H9 (cell line): Measurements from ENCODE around the gene HNF1B. TPM values are rescaled to one million over a fixed set of nuclear protein-coding genes. Genes with fewer than 3 reads are reported as not detected.

ENCODE experiments used
- DNase-seq: peaks from one replicate; pipeline ENCODE4 v3.0.0-alpha.2; 2017
- H2AFZ ChIP-seq: one replicate; pipeline ENCODE4 v1.6.1; 2013; ENCODE audit warnings: mild to moderate bottlenecking, low read length, control low read depth, moderate library complexity
- H2AK5ac ChIP-seq: 2 replicates; pipeline ENCODE4 v1.6.1; 2013; ENCODE audit warnings: low read length, control low read depth, mixed read lengths; ENCODE audit not compliant: insufficient read length
- H2BK120ac ChIP-seq: one replicate; pipeline ENCODE4 v1.6.1; 2013; ENCODE audit warnings: low read depth, mild to moderate bottlenecking, low read length, control low read depth, inconsistent platforms; ENCODE audit not compliant: poor library complexity, severe bottlenecking
- H2BK12ac ChIP-seq: 2 replicates; pipeline ENCODE4 v1.6.1; 2013; ENCODE audit warnings: low read length, control low read depth, mixed read lengths, low read depth; ENCODE audit not compliant: insufficient read length
- H2BK15ac ChIP-seq: 2 replicates; pipeline ENCODE4 v1.6.1; 2013; ENCODE audit warnings: low read depth, low read length, control low read depth
- H2BK20ac ChIP-seq: one replicate; pipeline ENCODE4 v1.6.1; 2013; ENCODE audit warnings: low read depth, mild to moderate bottlenecking, low read length, control low read depth, inconsistent platforms; ENCODE audit not compliant: poor library complexity, severe bottlenecking
- H2BK5ac ChIP-seq: 2 replicates; pipeline ENCODE4 v1.6.1; 2013; ENCODE audit warnings: low read length, control low read depth, mixed read lengths; ENCODE audit not compliant: insufficient read length
- H3K14ac ChIP-seq: 2 replicates; pipeline ENCODE4 v1.6.1; 2013; ENCODE audit warnings: low read length, control low read depth; ENCODE audit not compliant: insufficient read depth
- H3K18ac ChIP-seq: 2 replicates; pipeline ENCODE4 v1.6.1; 2013; ENCODE audit warnings: low read depth, mild to moderate bottlenecking, mixed read lengths, low read length, control low read depth; ENCODE audit not compliant: insufficient read length
- H3K23ac ChIP-seq: 2 replicates; pipeline ENCODE4 v1.6.1; 2013; ENCODE audit warnings: low read length, control low read depth, mixed read lengths, low read depth; ENCODE audit not compliant: insufficient read length
- H3K23me2 ChIP-seq: 2 replicates; pipeline ENCODE4 v1.6.1; 2013; ENCODE audit warnings: low read depth, mild to moderate bottlenecking, mixed read lengths, low read length, control low read depth; ENCODE audit not compliant: insufficient read length, poor library complexity, severe bottlenecking
- H3K27ac ChIP-seq: 2 replicates; pipeline ENCODE4 v1.5.1; 2013; ENCODE audit warnings: low read length, control low read depth, mixed read lengths, low read depth; ENCODE audit not compliant: insufficient read length
- H3K27me3 ChIP-seq: 2 replicates; pipeline ENCODE4 v1.6.1; 2013; ENCODE audit warnings: low read length, control low read depth, inconsistent platforms; ENCODE audit not compliant: insufficient read depth
- H3K4ac ChIP-seq: 2 replicates; pipeline ENCODE4 v1.6.1; 2013; ENCODE audit warnings: low read depth, mild to moderate bottlenecking, control low read depth, inconsistent platforms, low read length, moderate library complexity
- H3K4me1 ChIP-seq: 2 replicates; pipeline ENCODE4 v1.6.1; 2013; ENCODE audit warnings: low read length, control low read depth, inconsistent platforms; ENCODE audit not compliant: insufficient read depth
- H3K4me2 ChIP-seq: 2 replicates; pipeline ENCODE4 v1.6.1; 2013; ENCODE audit warnings: low read length, control low read depth, mixed read lengths; ENCODE audit not compliant: insufficient read length, insufficient read depth
- H3K56ac ChIP-seq: 2 replicates; pipeline ENCODE4 v1.6.1; 2013; ENCODE audit warnings: low read depth, mild to moderate bottlenecking, mixed read lengths, low read length, control low read depth; ENCODE audit not compliant: insufficient read length
- H3K79me1 ChIP-seq: 2 replicates; pipeline ENCODE4 v1.6.1; 2013; ENCODE audit warnings: low read depth, mild to moderate bottlenecking, moderate library complexity, low read length, control low read depth, inconsistent platforms; ENCODE audit not compliant: insufficient read depth, poor library complexity, severe bottlenecking
- H3K79me2 ChIP-seq: 2 replicates; pipeline ENCODE4 v1.6.1; 2013; ENCODE audit warnings: low read length, control low read depth, inconsistent platforms; ENCODE audit not compliant: insufficient read depth
- H3K9ac ChIP-seq: 2 replicates; pipeline ENCODE4 v1.6.1; 2013; ENCODE audit warnings: low read length, control low read depth, mixed read lengths; ENCODE audit not compliant: insufficient read length; ENCODE audit errors: extremely low read depth
- H3K9me3 ChIP-seq: one replicate; pipeline ENCODE4 v1.6.1; 2013; ENCODE audit warnings: low read depth, low read length, inconsistent platforms; ENCODE audit not compliant: control insufficient read depth
- H3T11ph ChIP-seq: one replicate; pipeline ENCODE4 v1.6.1; 2013; ENCODE audit warnings: mild to moderate bottlenecking, low read length, control low read depth, inconsistent platforms
- H4K20me1 ChIP-seq: one replicate; pipeline ENCODE4 v1.6.1; 2013; ENCODE audit not compliant: control insufficient read depth, insufficient read length, insufficient read depth
- H4K5ac ChIP-seq: 2 replicates; pipeline ENCODE4 v1.6.1; 2013; ENCODE audit warnings: low read depth, mild to moderate bottlenecking, mixed read lengths, low read length, control low read depth; ENCODE audit not compliant: insufficient read length
- H4K8ac ChIP-seq: replicated peaks from 2 replicates; pipeline ENCODE4 v1.6.1; 2013; ENCODE audit warnings: low read length, control low read depth, mixed read lengths, low read depth; ENCODE audit not compliant: insufficient read length
- H4K91ac ChIP-seq: 2 replicates; pipeline ENCODE4 v1.6.1; 2013; ENCODE audit warnings: low read depth, mild to moderate bottlenecking, moderate library complexity, mixed read lengths, low read length, control low read depth; ENCODE audit not compliant: insufficient read length
- H3K27ac Mint-ChIP-seq, 3 experiments: 2 replicates in 2 of 3; 3 replicates in 1 of 3; pipeline ENCODE4 v1.8.0; 2020 to 2021; ENCODE audit warnings: mixed read lengths in 3 of 3, mild to moderate bottlenecking in 1 of 3, moderate library complexity in 1 of 3
- H3K27me3 Mint-ChIP-seq: 2 replicates; pipeline ENCODE4 v1.8.0; 2021; ENCODE audit warnings: low read depth, mild to moderate bottlenecking, moderate library complexity, mixed read lengths
- H3K36me3 Mint-ChIP-seq, 3 experiments: 2 replicates in 2 of 3; 3 replicates in 1 of 3; pipeline ENCODE4 v1.8.0; 2020 to 2021; ENCODE audit warnings: low read depth in 3 of 3, mixed read lengths in 3 of 3; ENCODE audit not compliant: insufficient read depth in 1 of 3
- H3K4me1 Mint-ChIP-seq, 2 experiments: 2 replicates each; pipeline ENCODE4 v1.8.0; 2020; ENCODE audit warnings: mixed read lengths in 2 of 2
- H3K4me3 Mint-ChIP-seq, 2 experiments: 2 replicates in 1 of 2; 3 replicates in 1 of 2; pipeline ENCODE4 v1.8.0; 2020 to 2021; ENCODE audit warnings: mild to moderate bottlenecking in 2 of 2, mixed read lengths in 2 of 2, moderate library complexity in 1 of 2
- H3K9me3 Mint-ChIP-seq, 2 experiments: 2 replicates in 1 of 2; 3 replicates in 1 of 2; pipeline ENCODE4 v1.8.0; 2020; ENCODE audit warnings: mild to moderate bottlenecking in 2 of 2, mixed read lengths in 2 of 2, moderate library complexity in 1 of 2
- WGBS: extraction: QIAGEN DNeasy Blood & Tissue Kit; methylation state at CpG from one replicate; pipeline ENCODE4 v1.1.7; 2013; ENCODE audit warnings: missing lambda C conversion rate, low lambda C conversion rate, mixed read lengths; ENCODE audit not compliant: insufficient read length; ENCODE audit errors: extremely low coverage; 5-methylcytosine and 5-hydroxymethylcytosine counted together
- total RNA-seq: library from RNA; stranded (reverse); gene quantifications from 2 replicates; pipeline ENCODE4 v1.2.1, GENCODE V29; 2021
- TF ChIP-seq, protein P1 (sequence below): fragments of 200-600 bp; sonication (generic); conservative IDR thresholded peaks from 3 replicates; pipeline ENCODE4 v1.8.0; 2021; ENCODE audit warnings: antibody characterized with exemption, mild to moderate bottlenecking

The HNF1B gene
- total RNA-seq, 1 experiment from 2014 or later, result not detected

DNA sequence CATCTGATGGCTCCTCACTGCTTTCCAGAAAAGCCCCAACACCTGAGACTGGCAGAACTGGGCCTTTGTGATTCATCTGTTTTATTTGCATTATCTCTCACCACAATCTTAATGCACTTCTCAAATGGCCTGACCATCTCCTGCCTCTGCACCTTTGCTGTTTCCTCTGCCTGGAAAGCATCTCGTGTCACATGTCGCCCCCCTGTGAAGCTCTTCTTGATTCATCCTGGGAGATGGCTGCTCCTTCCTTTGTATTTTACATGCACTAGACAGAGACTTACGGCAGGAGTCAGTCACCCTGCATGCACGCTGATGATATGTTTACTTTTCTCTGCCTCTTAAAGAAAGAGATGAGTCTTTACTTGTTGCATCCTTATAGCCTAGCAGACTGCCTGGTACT, 30.0 kb downstream of the HNF1B start:
- no peak overlapping the region for H3K9ac ChIP-seq
- Mint-ChIP-seq H3K4me1 (peaks cover 18 to 23% of the 10 kb centered on the region in 2 experiments), H3K9me3 (no peaks in the 10 kb centered on the region), H3K27ac (no peak overlapping the region), H3K27me3 (peaks cover 5% of the 10 kb centered on the region), H3K4me3 (no peak overlapping the region), H3K36me3 (no peaks in the 10 kb centered on the region)
- no peak overlapping the region for H4K8ac ChIP-seq
- no peak overlapping the region for H3K14ac ChIP-seq
- no peak overlapping the region for H4K5ac ChIP-seq
- no peak overlapping the region for H2BK15ac ChIP-seq
- TF ChIP-seq, protein P1, sequence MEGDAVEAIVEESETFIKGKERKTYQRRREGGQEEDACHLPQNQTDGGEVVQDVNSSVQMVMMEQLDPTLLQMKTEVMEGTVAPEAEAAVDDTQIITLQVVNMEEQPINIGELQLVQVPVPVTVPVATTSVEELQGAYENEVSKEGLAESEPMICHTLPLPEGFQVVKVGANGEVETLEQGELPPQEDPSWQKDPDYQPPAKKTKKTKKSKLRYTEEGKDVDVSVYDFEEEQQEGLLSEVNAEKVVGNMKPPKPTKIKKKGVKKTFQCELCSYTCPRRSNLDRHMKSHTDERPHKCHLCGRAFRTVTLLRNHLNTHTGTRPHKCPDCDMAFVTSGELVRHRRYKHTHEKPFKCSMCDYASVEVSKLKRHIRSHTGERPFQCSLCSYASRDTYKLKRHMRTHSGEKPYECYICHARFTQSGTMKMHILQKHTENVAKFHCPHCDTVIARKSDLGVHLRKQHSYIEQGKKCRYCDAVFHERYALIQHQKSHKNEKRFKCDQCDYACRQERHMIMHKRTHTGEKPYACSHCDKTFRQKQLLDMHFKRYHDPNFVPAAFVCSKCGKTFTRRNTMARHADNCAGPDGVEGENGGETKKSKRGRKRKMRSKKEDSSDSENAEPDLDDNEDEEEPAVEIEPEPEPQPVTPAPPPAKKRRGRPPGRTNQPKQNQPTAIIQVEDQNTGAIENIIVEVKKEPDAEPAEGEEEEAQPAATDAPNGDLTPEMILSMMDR, result no peak
- H2BK120ac ChIP-seq, result no peak overlapping the region
- H2AFZ ChIP-seq, result no peak overlapping the region
- H2BK12ac ChIP-seq, result no peak overlapping the region
- H4K20me1 ChIP-seq, result no peaks in the 10 kb centered on the region
- H3K27ac ChIP-seq, result no peak overlapping the region
- no peak for DNase-seq
- no peaks in the 10 kb centered on the region for H3K9me3 ChIP-seq
- H2BK20ac ChIP-seq, result no peak overlapping the region
- whole genome bisulfite sequencing, result no CpG with 5 or more reads among the region's 4 CpGs
- H3K79me2 ChIP-seq, result no peaks in the 10 kb centered on the region
- H3K4me2 ChIP-seq, result no peak overlapping the region
- H3K23me2 ChIP-seq, result no peaks in the 10 kb centered on the region
- H3K23ac ChIP-seq, result no peak overlapping the region
- H2BK5ac ChIP-seq, result no peak overlapping the region
- no peak overlapping the region for H3K4ac ChIP-seq
- no peak overlapping the region for H3K56ac ChIP-seq
- no peaks in the 10 kb centered on the region for H3K27me3 ChIP-seq
- H3T11ph ChIP-seq, result no peak overlapping the region
- H3K18ac ChIP-seq, result no peak overlapping the region
- no peaks in the 10 kb centered on the region for H3K4me1 ChIP-seq
- no peak overlapping the region for H4K91ac ChIP-seq
- H3K79me1 ChIP-seq, result no peaks in the 10 kb centered on the region
- no peak overlapping the region for H2AK5ac ChIP-seq
